Head of caudate nucleus (tissue), 42 donors: ENCODE results near the gene PAWR.

Source experiments
- DNase-seq, 42 donors: peaks; one replicate each; pipeline versions ENCODE4 v3.0.0 to v3.0.0-alpha.2; 2020 to 2021; ENCODE audit warnings: mixed read lengths in 7 of 42
- intact Hi-C: fragments of 100-400 bp; cut with DNase I; formaldehyde crosslinking; loops from one replicate; pipeline ENCODE4 v1.15.0; 2022

PAWR gene, protein sequence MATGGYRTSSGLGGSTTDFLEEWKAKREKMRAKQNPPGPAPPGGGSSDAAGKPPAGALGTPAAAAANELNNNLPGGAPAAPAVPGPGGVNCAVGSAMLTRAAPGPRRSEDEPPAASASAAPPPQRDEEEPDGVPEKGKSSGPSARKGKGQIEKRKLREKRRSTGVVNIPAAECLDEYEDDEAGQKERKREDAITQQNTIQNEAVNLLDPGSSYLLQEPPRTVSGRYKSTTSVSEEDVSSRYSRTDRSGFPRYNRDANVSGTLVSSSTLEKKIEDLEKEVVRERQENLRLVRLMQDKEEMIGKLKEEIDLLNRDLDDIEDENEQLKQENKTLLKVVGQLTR

DNA sequence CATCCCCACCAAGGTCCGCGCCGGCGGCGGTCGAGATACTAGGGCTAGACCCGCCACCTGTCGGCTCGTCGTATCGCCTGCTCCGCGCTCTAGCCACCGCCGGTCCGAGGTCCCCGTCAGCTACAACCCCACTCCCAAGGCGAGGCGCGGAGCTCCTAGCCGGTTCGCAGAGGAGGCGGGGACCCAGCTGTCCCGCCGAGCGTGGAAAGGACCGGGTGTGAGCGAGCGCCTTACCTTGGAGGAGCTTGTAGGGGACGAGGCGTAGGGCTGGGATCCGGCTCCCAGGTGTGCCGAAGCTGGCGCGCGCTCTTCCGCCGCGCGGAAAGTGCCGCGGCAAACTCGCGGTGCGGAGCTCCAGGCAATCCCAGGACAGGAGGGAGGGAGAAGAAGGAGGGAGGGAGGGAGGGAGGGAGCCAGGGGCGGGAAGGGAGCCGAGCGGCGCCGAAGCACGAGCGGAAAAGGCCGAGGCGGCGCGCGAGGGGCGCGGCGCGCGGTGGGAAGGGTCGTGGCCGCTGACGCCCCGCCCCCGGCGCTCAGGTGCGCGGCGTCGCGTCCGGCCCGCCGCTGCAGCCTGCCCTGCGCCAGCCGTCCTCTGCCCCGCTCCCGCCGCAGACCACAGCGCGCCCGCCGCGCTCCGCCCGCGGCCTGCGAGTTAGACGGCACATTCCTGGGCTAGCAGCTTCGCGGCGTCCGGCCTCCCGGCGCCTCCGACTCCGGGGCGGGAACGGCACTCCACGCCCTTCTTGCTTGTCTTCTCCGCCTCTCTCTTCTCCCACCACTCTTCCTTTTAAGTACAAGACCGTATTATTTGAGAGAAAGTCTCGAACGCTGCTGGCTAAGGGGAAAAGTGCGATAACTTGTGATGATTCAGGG, at the start of gene PAWR:
Gene PAWR (minus strand): TSS at position 327 of the 873 bp plus-strand sequence. CDS start 720 bp downstream, outside the sequence.
- intact Hi-C loops, result no loop called here
- DNase-seq, result peak in 33 of 42 donors; percentile 8 to 54 (median 27)

DNA sequence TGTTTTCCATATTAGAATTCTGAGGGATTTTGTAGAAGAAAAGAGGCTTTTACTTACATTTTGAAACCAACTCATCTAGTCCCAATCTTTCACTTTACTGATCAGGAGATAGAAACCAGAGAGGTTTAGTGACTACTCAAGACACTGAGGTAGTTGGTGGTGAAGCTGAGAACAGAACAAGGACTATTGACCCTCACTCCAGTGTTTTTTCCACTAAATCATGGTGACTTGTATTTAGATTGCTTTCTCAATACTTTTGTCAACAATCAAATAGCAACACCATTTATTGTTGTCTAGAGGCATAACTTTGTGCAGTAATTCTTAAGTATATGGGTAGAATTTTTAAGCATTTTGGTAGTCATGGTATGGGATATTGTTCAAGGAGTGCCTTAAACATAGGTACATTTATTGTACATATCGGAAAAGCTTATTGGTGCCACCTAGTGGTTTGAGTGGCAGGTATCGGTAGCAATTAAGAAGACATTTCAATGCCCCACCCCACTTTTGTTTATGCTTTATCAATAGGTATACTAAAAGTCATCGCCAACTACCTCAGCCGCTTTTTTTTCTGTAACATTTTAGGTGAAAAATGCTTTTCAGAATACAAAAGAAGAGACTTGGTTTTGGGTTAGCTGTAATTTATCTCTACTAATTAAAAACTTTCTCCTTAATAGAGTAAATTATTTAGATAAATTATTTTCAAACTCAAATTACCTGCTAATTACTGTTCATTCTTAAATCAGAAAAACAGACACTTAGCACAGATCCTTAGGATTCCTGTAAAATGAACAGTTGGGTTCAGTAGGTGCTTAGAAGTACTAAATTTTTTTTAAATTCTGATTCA, 47.3 kb upstream of the PAWR start:
- DNase-seq, result peak in 14 of 42 donors; percentile 9 to 55 (median 18)
- intact Hi-C loops, result no loop called here

DNA sequence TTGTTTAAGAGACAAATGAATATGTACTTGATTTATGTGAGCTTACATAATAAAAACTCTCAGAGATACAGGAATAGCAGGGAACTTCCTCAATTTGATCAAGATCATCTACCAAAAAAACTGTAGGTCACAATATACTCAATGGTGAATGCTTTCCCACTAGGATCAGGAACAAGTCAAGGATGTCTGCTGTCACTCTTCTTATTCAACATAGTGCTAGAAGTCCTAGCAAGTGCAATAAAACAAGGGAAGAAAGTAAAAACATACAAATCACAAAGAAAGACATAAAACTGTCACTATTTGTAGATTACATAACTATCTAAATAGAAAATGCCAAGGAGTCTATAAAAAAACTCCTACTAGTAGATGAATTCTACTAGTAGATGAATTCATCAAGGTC, 41.9 kb upstream of the PAWR start:
- intact Hi-C loops, result no loop called here

DNA sequence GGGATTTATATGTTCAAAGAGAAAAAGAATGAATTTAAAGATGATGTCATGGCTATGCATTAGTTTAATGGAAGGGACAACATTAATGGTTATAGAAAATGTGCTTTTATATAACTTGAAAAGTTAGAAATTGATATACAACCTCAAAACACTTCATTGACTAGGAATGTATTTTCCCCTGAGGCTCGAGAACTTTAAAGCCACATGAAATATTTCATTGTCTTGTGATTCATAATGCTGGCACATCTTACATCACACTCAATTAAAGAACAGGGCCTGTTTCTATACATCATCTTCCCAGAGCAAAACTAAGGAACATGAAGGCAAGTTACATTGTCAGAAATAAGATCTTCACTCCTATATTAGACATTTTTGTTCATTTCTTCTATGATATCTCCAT, 35.2 kb upstream of the PAWR start:
- no peak for DNase-seq
- intact Hi-C loops, result no loop called here

More for the DNA sequence above, 41.9 kb upstream of the PAWR start:
- DNase-seq, result no peak

DNA sequence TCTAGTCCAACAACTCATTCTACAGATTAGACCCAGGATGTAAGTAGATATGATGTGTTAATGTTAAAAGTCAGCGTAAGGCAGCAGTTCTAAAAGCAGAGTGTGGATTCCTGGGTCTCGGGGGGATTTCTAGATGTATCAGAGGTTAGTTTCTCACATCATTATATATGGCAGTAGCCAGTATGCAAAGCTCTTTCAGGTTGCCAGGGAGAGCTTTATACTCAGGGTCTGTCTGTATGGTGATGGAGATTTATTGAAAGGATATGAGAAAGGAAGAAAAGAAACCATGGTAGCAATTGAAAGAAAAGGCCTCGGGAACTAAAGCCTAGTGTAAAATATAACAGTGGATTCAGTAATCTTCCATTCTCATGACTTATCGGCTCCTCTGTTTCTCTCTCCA, 26.2 kb upstream of the PAWR start:
- intact Hi-C loops, result no loop called here
- no peak for DNase-seq

DNA sequence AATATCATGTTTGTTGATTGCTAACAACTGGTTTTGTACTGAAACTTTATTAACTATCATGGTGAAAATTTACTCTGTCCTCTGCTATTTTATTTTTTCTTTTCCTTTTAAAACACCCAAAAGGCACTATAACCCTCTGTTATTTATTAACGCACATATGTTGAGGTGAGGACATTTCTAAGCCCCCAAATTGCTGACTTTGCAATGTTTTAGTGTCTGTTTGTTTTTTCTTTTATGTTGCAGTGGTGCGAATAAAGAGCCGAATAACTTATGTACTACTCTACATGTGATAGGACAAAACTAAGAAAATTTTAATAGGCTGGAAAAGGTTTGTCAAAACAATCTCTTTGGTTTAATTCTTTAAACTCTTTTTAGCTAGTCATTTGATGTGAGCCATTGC, 24.5 kb upstream of the PAWR start:
- no peak for DNase-seq
- intact Hi-C loops, result no loop called here

DNA sequence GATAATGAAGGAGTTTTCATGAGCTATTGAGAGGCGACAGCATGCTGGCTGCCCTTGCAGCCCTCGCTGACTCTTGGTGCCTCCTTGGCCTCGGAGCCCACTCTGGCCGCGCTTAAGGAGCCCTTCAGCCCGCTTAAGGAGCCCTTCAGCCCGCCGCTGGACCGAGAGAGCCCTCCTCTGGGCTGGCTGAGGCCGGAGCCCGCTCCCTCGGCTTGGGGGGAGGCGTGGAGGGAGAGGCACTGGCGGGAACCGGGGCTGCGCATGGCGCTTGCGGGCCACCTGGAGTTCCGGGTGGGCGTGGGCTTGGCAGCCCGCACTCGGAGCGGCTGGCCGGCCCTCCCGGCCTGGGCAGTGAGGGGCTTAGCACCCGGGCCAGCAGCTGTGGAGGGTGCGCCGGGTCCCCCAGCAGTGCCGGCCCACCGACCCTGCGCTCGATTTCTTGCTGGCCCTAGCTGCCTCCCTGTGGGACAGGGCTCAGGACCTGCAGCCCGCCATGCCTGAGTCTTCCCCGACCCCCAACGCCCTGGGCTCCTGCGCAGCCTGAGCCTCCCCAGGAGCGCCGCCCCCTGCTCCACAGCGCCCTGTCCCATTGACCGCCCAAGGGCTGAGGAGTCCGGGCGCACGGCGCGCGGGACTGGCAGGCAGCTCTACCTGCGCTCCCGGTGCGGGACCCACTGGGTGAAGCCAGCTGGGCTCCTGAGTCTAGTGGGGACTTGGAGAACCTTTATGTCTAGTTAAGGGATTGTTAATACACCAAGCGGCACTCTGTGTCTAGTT, 20.1 kb upstream of the PAWR start:
- intact Hi-C loops, result no loop called here

DNA sequence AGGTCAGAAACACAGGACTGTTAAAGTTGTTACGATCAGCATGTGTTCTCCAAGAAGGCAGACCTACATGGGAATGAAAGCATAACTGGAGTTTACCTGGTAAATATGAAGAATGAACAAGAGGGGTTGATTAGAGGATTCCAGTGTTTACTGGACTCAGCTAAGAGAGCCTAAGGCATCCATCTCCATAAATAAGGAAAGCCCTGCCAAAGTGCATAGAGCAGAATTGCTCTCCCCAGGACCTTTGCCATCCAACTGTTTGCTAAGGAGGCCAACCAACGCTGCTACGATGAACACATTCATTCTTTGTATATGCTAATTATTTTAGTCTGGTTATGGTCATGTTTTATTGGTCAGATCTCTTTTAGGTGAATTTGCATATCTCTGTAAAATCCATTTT, 17.1 kb upstream of the PAWR start:
- intact Hi-C loops, result no loop called here

More for the DNA sequence above, 20.1 kb upstream of the PAWR start:
- no peak for DNase-seq

DNA sequence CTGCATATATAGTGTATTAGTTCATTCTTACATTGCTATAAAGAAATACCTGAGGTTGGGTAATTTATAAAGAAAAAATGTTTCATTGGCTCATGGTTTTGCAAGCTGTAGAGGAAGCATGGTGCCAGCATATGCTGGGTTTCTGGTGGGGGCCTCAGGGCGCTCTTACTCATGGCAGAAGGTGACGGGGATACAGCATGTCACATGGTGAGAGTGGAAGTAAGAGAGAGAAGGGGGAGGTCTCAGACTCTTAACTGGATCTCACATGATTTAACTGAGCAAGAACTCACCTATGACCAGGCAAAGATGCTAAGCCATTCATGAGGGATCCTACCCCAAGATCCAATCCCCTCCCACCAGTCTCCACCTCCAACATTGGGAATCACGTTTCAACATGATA, 15.9 kb upstream of the PAWR start:
- intact Hi-C loops, result no loop called here
- no peak for DNase-seq

More for the DNA sequence above, 17.1 kb upstream of the PAWR start:
- DNase-seq, result no peak

DNA sequence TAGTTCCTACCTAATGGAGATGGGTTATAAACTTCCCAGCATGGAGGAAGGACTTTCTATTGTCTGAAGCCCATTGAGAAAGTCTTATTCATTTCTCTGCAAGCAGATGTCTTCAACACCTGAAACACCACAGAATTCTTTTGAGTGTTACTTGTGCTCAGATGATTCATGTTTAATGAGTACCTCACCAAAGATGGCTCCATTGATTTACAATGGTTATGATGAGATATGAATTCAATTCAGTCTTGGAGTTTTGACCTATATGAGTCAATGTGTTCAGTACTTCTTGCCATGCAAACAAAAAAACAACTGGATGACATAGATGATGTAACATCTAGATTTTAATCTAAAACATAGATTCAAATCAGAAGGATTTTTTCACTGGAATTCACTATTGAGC, 15.4 kb upstream of the PAWR start:
- no peak for DNase-seq
- intact Hi-C loops, result no loop called here

DNA sequence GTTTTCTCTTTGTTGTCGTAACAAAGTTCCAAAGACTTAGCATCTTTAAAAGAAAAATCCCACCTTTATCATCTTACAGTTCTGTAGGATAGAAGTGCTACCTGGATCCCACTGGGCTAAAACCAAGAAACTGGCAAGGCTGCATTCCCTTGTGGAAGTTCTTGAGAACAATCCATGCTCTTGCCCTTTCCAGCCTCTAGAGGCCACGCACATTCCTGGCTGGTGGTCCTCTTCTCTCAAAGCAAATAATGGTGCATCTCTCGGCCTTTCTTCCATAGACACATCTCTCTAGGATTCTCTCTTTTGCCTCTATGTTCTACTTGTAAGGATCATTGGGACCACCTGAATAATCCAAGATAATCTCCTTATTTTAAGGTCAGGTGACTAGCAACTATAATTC, 8.2 kb upstream of the PAWR start:
- intact Hi-C loops, result no loop called here
- no peak for DNase-seq

DNA sequence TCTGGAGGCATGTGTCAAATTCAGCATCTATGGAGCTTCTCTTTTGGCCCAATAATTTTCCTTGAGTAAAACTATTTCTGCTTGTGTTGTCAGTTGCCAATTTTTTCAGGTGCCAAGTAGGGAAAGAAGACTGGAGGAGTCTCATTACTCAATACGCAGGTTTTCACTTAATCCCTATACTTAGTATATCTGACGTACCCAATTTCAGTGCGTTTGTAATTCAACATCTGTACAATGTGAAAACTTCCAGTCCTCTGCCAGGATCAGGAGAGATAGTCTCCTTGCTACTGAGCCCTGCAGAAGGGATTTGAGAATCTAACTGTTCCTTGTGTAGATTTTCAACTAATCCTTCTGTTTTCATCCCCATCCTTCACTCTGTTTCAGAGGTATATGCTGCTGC, 5.7 kb upstream of the PAWR start:
- DNase-seq, result no peak
- intact Hi-C loops, result no loop called here

DNA sequence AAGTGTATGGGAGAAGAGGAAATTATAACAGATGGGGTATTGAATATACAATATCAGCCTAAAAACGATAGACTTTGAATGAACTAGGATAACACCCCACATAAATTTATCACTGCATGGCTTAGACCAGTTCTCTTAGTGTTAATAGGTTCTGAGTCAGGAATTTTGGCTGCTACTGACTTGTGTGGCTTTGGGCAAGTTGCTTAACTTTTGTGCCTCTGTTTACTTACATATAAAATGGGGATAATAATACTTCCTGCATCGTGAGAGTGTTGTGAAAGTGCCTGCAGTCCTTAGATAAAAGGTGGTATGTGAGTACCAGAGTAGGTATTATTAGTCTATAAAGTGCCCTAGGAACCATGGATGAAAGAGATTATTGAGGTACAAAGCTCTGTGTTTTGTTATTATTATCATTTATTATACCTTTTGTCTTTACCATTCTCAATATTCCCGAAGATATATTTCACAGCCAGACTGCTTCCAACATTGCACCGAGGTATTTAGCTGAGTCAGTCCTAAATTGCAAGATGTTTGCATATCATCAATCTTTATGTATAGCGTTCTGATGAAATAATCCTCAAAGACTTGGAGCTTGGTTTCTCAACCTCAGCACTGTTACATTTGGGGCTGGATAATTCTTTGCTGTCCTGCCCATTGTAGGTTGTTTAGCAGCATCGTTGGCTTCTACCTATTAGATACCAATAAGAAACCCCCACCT, 2.3 kb upstream of the PAWR start:
- no peak for DNase-seq
- intact Hi-C loops, result no loop called here

DNA sequence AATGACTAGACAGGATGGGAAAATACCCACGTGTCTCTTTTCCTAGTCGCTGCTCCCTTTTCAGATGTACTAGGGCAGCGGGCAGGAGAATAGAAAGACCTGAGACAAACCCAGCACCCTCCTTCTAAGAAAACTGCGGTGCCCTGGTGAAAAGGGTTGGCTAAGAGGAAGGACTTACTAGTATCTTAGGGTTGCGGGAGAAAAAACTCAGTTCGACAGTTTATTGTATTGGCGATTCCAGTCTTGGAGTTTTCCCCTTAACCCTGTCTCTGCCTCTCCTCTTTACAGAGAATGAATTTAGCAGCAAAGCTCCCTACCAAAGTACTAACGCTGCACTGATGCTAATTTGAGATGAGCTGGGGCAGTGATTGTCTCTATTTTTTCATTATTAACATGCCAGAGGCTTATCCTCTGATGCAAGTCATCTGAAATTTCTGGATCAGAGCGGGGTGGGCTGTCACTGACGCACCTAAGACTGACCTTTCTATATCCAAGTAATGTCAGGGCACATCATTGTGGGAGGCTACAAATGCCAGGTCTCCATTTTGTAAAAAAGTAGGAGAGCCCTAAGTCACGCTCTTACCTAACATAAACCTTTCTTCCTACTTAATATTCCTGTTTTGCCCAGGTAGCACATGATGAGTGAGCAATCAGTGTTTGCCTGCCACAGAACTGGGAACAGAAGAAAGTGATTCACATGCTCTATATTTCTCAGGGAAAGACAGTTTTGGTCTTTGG, 916 bp upstream of the PAWR start:
- intact Hi-C loops, result no loop called here

DNA sequence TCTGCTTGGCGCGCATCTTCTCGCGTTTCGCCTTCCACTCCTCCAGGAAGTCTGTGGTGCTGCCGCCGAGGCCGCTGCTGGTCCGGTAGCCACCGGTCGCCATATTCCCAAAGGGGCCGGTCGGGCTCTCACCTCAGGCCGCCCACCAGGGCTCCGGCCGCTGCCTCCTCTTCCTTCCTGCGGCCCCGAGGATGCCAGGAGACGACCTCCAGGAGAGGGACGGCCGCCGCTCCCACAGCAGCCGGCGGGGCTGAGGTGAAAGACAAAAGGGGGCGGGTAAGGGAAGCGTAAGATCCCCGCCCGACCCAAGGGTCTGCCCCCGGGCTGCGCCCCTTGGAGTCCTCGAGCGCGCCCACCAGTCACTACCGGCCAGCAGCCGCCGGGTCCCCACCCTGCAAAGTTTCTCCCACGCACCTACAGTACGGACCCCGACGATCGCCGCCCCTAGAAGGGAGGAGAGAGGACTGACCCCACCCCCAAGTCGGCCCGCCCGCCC, 574 bp downstream of the PAWR start:
- peak in 9 of 42 donors; percentile 1 to 37 (median 3) for DNase-seq
- intact Hi-C loops, result no loop called here

More for the DNA sequence above, 916 bp upstream of the PAWR start:
- DNase-seq, result peak in 1 of 42 donors; percentile 3

DNA sequence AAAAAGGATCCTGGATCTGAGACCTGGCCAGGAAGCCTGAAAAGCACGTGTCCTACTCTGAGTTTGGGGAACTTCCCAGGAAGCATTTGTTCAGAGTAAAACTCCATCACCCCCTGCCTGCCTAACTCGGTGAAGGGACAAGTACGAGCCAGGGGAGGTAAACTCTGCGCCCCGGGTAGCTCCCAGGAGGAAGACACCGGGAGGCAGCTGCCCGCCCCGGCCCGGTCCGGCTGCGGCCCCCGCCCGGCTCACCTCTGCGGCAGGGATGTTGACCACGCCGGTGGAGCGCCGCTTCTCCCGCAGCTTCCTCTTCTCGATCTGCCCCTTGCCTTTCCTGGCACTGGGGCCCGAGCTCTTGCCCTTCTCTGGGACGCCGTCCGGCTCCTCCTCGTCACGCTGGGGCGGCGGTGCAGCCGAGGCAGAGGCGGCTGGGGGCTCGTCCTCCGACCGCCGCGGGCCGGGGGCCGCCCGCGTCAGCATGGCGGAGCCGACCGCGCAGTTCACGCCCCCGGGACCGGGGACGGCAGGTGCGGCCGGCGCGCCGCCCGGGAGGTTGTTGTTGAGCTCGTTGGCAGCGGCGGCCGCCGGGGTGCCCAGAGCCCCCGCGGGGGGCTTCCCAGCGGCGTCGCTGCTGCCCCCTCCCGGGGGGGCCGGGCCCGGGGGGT, 1.2 kb downstream of the PAWR start:
- DNase-seq, result peak in 21 of 42 donors; percentile 3 to 38 (median 12)
- intact Hi-C loops, result no loop called here

DNA sequence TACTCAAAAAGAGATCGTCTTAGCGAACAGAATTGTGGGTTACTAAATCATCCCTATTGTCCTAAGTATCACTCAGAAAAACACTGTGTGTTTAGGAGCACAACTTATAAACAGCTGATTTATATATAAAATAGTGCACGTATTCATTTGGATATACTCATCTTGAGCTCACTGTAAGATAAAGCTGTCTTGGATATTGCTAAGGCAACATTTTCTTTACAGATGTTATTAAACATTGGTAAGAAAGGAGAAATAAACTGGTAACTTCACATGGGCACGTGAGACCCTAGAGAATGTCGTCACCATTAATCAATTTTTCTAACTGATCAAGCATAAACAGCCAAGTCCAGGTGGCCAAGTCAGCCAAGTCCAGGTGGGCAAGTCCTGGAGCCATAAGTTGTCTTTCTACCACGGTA, 1.7 kb downstream of the PAWR start:
- DNase-seq, result no peak
- intact Hi-C loops, result no loop called here
